DND-41 (cell line): ENCODE results near the gene DDX51.

Experiments used
- ATAC-seq: fragments of 200-7000 bp; cut with Tn5 transposase; 3 replicates; pipeline ENCODE4 v1.9.1; 2021; ENCODE audit warnings: low read depth; ENCODE audit not compliant: insufficient read depth
- DNase-seq: peaks from one replicate; pipeline ENCODE4 v3.0.0-alpha.2; 2020
- H2AFZ ChIP-seq: 2 replicates; pipeline ENCODE4 v1.6.0; 2012; ENCODE audit warnings: low read depth, low read length
- H3K27ac ChIP-seq: 2 replicates; pipeline ENCODE4 v1.5.1; 2012; ENCODE audit warnings: low read length, inconsistent platforms
- H3K27me3 ChIP-seq: fragments of 200-600 bp; sonication (generic); 2 replicates; pipeline ENCODE4 v1.6.0; 2012; ENCODE audit warnings: low read length, mild to moderate bottlenecking, inconsistent platforms; ENCODE audit not compliant: insufficient read depth, poor library complexity
- H3K36me3 ChIP-seq: 2 replicates; pipeline ENCODE4 v1.5.1; 2012; ENCODE audit warnings: low read length, inconsistent platforms; ENCODE audit not compliant: insufficient read depth
- H3K4me1 ChIP-seq: 2 replicates; pipeline ENCODE4 v1.5.1; 2012; ENCODE audit warnings: mild to moderate bottlenecking, low read length; ENCODE audit not compliant: insufficient read depth
- H3K4me2 ChIP-seq: 2 replicates; pipeline ENCODE4 v1.6.0; 2012; ENCODE audit warnings: mild to moderate bottlenecking, moderate library complexity, low read length, inconsistent platforms; ENCODE audit not compliant: insufficient read depth
- H3K4me3 ChIP-seq, 2 experiments: fragments of 200-600 bp in 1 of 2; shearing (Covaris generic) in 1 of 2; 2 replicates each; pipeline ENCODE4 v1.5.1; 2012 to 2016; ENCODE audit warnings: inconsistent platforms in 2 of 2, low read length in 2 of 2, mild to moderate bottlenecking in 2 of 2, low read depth in 1 of 2, moderate library complexity in 1 of 2
- H3K79me2 ChIP-seq: 2 replicates; pipeline ENCODE4 v1.6.0; 2012; ENCODE audit warnings: low read length, inconsistent platforms; ENCODE audit not compliant: insufficient read depth
- H3K9ac ChIP-seq: 2 replicates; pipeline ENCODE4 v1.6.0; 2012; ENCODE audit warnings: low read depth, mild to moderate bottlenecking, inconsistent platforms, low read length, moderate library complexity
- H3K9me3 ChIP-seq: 2 replicates; pipeline ENCODE4 v1.5.1; 2012; ENCODE audit warnings: low read length, moderate library complexity, mild to moderate bottlenecking, inconsistent platforms; ENCODE audit not compliant: insufficient read depth, severe bottlenecking
- H4K20me1 ChIP-seq: 2 replicates; pipeline ENCODE4 v1.6.0; 2012; ENCODE audit warnings: low read length; ENCODE audit not compliant: insufficient read depth
- CTCF ChIP-seq: IDR thresholded peaks from 2 replicates; pipeline ENCODE4 v1.5.1; 2012; ENCODE audit warnings: borderline replicate concordance, low read length, moderate library complexity, mild to moderate bottlenecking; ENCODE audit not compliant: poor library complexity, severe bottlenecking; ENCODE audit errors: extremely low read depth
- EZH2 ChIP-seq: IDR thresholded peaks from 3 replicates; pipeline ENCODE4 v1.6.1; 2012; ENCODE audit warnings: borderline replicate concordance, low read depth, mild to moderate bottlenecking, moderate library complexity, low read length, inconsistent platforms; ENCODE audit not compliant: severe bottlenecking

DDX51 gene

GRCh38 chr12:132158677-132159554 lies 14.8 kb upstream of the DDX51 start:
- Histone ChIP-seq H3K9ac (no peak overlapping the region), H3K4me2 (no peak overlapping the region)
- no peak for ATAC-seq

GRCh38 chr12:132157733-132158409 lies 13.8 kb upstream of the DDX51 start:
- TF ChIP-seq CTCF (no peak), EZH2 (no peak)
- H3K36me3 ChIP-seq: peaks cover 24% of the 10 kb centered on the region
- peaks cover 2% of the 10 kb centered on the region for H3K27me3 ChIP-seq
- H3K79me2 ChIP-seq: no peaks in the 10 kb centered on the region
- H3K9me3 ChIP-seq: peaks cover 2% of the 10 kb centered on the region
- H3K4me3 ChIP-seq: no peak overlapping the region
- H4K20me1 ChIP-seq: peaks cover 20% of the 10 kb centered on the region
- no peak for DNase-seq
- H3K9ac ChIP-seq: no peak overlapping the region
- H2AFZ ChIP-seq: no peak overlapping the region
- no peak overlapping the region for H3K4me2 ChIP-seq
- no peak for ATAC-seq
- H3K27ac ChIP-seq: no peak overlapping the region
- H3K4me1 ChIP-seq: peaks cover 4% of the 10 kb centered on the region; the same call in 1 of the 2 replicates

More at GRCh38 chr12:132158677-132159554, 14.8 kb upstream of the DDX51 start:
- Histone ChIP-seq H3K27me3 (peaks cover 8% of the 10 kb centered on the region), H3K27ac (no peak overlapping the region), H3K9me3 (peaks cover 2% of the 10 kb centered on the region), H3K4me3 (no peak overlapping the region), H2AFZ (no peak overlapping the region), H3K4me1 (peaks cover 8% of the 10 kb centered on the region; the same call in 1 of the 2 replicates), H3K36me3 (peaks cover 24% of the 10 kb centered on the region), H3K79me2 (no peaks in the 10 kb centered on the region), H4K20me1 (peaks cover 24% of the 10 kb centered on the region)
- TF ChIP-seq CTCF: no peak
- no peak for TF ChIP-seq EZH2
- no peak for DNase-seq

GRCh38 chr12:132156573-132157325 lies 12.6 kb upstream of the DDX51 start:
- Histone ChIP-seq H3K4me1 (peaks cover 4% of the 10 kb centered on the region; the same call in 1 of the 2 replicates), H3K36me3 (peaks cover 32% of the 10 kb centered on the region), H3K27ac (no peak overlapping the region), H3K4me3 (no peak overlapping the region), H4K20me1 (peaks cover 16% of the 10 kb centered on the region), H3K4me2 (no peak overlapping the region), H3K27me3 (no peaks in the 10 kb centered on the region), H3K9me3 (peaks cover 2% of the 10 kb centered on the region), H3K79me2 (no peaks in the 10 kb centered on the region), H2AFZ (no peak overlapping the region), H3K9ac (no peak overlapping the region)
- ATAC-seq (no peak), DNase-seq (no peak)
- no peak for TF ChIP-seq EZH2
- TF ChIP-seq CTCF: no peak
